Stimulated activated CD8-positive, alpha-beta memory T cell treated with anti-CD3 and anti-CD28 coated beads, Interleukin-12 subunit alpha, Interleukin-12 subunit beta, amount 100 ng/mL, for 24 hours (primary cell): ENCODE results near the gene NLRC5.

Experiments
- DNase-seq: peaks from one replicate; pipeline ENCODE4 v3.0.0-alpha.2; 2020; ENCODE audit errors: extremely low read depth

NLRC5 gene, protein sequence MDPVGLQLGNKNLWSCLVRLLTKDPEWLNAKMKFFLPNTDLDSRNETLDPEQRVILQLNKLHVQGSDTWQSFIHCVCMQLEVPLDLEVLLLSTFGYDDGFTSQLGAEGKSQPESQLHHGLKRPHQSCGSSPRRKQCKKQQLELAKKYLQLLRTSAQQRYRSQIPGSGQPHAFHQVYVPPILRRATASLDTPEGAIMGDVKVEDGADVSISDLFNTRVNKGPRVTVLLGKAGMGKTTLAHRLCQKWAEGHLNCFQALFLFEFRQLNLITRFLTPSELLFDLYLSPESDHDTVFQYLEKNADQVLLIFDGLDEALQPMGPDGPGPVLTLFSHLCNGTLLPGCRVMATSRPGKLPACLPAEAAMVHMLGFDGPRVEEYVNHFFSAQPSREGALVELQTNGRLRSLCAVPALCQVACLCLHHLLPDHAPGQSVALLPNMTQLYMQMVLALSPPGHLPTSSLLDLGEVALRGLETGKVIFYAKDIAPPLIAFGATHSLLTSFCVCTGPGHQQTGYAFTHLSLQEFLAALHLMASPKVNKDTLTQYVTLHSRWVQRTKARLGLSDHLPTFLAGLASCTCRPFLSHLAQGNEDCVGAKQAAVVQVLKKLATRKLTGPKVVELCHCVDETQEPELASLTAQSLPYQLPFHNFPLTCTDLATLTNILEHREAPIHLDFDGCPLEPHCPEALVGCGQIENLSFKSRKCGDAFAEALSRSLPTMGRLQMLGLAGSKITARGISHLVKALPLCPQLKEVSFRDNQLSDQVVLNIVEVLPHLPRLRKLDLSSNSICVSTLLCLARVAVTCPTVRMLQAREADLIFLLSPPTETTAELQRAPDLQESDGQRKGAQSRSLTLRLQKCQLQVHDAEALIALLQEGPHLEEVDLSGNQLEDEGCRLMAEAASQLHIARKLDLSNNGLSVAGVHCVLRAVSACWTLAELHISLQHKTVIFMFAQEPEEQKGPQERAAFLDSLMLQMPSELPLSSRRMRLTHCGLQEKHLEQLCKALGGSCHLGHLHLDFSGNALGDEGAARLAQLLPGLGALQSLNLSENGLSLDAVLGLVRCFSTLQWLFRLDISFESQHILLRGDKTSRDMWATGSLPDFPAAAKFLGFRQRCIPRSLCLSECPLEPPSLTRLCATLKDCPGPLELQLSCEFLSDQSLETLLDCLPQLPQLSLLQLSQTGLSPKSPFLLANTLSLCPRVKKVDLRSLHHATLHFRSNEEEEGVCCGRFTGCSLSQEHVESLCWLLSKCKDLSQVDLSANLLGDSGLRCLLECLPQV (N-terminal part only)

DNA sequence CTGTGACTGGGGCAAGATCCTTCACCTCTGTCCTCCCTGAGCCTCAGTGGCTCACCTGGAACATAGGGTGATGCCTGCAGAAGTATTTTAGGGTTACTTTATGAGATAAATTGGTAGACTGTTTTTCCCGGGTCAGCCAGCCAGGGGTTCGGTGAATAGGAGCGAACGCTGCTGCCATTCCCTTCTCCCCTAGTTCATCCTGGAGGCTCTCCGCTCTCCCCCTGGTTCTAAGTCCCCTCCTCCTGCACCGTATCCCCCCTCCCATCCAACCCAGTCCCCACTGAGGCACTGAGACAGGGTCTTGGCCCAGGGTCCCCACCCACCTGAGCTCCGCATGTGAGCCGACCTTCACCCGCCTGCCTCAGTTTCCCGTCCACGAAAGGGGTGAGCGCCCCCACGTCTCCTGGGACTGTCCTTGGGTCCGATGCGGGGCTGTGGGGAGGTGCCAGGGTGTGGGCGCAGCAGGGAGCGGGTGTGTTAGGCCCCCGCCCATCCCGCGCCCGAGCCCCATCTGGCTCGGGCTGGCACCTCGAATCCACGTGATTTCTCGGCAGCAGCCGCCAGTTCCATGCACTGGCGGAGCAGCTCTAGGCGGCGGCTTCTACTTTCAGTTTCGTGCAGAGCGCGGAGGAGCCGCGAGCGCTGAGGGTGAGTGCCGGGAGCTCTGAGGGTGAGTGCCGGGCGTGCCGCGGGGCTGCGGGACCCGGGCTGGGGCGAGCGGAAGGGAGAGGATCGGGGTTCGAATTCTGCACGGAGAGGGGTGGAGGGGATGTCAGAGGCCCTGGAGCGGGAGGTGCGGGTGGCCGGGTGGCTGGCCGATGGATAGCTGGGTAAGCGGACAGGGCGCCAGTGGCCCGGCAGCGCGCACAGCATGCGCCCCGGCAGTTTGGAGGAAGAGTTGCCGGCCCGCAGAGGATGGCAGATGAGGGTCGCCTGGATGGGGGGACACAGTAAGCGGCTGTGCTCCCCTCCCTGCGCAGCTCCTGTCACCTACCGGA lies at the start of gene NLRC5:
Gene NLRC5, plus strand, starts transcription at position 610 of the 998 bp plus-strand sequence. CDS start 31,156 bp downstream, outside the sequence.
- peak; percentile 80 for DNase-seq

DNA sequence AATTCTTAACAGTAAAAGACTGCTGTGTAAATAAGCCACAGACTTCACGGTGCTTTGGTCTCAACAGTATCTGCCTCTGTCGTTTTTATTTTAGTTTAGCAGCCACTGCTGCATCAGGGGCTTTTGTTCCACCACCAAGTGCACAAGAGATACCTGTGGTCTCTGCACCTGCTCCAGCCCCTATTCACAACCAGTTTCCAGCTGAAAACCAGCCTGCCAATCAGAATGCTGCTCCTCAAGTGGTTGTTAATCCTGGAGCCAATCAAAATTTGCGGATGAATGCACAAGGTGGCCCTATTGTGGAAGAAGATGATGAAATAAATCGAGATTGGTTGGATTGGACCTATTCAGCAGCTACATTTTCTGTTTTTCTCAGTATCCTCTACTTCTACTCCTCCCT lies 49.6 kb upstream of the NLRC5 start:
- no peak for DNase-seq

DNA sequence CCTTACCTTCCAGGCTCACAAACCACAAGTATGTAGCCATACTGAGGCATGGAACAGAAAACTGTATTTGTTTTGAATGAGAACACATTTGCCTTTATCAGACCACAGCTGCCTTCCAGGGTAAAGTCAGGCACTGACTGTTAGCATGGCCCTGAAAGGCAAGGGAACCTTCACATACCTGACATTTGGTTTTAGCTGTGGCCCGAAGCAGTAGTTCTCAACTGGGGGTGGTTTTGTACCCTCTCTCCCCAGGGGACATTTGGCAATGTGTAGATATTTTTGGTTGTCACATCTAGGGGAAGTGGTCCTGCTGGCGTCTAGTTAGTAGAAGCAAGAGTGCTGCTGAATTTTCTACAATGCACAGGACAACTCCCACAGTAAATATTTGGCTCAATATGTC lies 48.3 kb upstream of the NLRC5 start:
- no peak for DNase-seq

DNA sequence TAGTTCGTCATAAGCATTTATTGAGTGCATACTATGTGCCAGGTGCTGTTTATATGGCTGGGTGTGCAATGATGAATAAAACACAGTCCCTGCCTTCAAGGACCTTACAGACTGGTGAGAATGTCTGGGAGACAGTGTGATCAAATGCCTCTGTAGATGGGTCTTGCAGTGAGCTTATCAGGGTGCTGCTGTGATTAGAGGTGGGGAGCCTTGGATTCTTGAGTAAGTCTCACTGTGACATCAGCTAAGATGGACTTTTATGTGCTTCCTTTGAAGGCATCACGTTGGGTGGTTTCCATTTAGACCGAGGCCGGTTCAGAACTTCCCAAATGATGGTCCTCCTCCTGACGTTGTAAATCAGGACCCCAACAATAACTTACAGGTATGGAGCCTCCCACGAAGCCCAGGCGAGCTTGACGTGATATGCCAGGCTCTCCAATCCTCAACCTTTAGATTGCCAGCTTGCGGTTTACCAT lies 47.5 kb upstream of the NLRC5 start:
- DNase-seq, result no peak

DNA sequence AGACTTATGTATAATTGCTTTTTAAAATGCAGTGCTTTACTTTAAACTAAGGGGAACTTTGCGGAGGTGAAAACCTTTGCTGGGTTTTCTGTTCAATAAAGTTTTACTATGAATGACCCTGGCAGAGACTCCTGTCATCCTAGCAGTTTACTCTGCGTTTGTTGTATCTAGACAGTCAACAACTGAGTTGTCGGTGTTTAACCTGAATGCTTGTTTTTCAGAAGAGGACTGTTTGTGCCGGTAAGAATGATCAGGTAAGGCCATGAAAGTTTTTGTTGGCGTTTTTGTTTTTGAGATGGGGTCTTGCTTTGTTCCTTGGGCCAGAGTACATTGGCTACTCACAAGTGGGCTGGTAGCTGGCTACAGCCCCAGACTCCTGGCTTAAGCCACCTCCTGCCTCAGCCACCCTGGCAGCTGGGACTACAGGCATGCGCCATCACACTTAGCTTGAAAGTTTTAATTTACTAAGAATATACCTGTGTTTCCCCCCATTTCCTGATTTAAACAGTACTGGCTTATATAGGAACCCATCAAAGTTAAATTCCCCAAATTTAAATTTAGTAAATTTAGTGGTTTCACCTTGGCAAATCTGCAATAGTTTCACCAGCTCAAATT lies 45.5 kb upstream of the NLRC5 start:
- DNase-seq, result no peak

DNA sequence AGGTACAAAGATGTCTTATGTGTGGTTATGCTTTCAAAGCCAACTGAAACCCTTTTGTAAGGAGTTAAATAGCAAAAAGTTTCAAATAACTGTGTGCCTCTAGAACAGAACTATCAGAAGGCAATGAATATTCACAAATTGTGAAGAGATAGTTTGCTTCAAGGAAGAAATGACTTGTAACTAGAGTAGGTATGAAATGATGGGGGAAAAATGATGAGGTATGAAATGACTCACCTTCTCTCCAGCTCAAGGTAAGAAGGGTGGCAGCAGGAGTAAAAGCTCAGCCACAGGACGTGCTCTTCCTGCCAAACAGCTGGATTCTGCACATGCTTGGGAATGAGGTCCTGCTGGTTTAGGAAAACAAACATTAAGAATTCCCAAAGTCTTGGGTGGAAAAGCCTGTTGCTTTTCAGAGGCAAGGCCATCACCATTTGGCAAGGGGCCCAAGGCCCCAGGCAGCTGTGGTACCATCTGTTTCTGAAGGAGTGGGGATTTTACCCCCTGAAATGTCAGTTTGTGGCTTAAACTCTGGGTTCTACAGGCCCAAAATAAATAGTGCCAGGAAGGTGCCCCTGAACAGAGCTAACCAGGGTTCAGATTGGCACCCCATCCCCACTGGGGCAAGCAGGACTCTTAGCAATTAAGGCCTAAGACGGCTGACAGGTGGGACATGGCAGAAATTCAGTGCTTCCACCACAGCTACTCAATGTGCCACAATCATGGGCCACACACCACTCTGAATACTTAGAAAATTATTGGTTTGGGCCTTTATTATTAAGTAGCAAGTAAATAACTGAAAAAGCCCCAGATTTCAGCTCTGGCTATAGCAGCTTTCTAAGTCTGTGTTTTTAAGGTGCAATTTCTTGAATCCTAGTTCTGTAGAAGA lies 44.2 kb upstream of the NLRC5 start:
- no peak for DNase-seq

DNA sequence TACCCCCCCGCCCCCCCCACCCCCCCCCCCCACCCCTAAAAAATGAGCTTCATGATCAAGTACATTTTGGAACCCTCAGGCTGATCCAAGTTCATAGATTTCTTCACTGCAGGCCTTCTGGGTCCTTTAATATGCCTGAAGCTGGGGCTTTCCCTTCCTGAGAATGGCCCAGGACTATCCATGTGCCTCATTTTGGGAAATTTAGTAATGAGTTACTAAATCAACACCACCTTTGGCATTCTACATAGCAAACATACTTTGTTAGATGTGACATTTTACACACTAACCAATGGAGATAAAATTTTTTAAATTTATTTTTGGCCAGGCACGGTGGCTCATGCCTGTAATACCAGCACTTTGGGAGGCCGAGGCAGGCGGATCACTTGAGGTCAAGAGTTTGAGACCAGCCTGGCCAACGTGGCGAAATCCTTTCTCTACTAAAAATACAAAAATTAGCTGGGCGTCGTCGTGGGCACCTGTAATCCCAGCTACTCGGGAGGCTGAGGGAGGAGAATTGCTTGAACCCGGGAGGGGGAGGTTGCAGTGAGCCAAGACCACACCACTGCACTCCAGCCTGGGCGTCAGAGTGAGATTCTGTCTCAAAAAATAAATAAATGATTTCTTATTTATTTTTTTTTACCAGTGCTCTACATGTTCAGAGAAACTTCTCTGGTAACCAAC lies 43.4 kb upstream of the NLRC5 start:
- no peak for DNase-seq

DNA sequence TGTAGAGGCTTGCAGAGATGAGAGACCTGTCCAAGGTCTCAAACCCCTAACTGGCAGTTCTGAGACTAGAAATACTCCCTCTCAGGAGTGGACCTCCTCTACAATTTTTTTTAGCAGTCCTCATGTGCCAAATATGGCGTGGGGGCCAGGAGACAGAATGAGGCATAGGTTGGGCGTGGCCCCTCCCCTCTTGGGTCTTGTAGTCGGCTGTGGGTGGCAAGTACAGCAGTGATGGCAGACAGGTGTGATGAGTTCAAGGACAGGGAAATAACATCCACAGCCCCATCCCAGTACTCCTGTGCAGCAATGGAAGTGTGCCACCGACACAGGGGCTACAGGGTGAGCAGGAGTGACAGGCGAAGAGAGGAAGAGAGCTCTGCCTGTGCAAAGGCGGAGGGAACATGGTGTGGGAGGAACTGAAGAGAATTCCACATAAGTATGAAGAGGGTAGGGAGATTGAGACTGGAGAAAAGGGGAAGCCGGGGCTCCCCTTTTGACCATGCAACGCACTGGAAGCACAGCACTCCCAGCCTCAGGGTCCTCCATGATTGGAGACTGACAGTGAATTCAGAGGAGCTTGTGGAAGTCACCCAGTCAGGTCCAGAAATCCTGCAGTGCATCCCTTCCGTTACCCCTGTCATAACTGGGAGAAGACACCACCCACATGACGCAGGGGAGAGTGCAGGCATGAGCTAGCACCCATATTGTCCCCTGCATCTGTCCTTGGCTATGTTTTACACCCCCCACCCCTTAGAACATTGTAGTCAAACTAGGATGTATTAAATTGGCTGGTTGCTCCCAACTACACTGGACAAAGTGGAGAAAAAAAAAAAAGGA lies 42.4 kb upstream of the NLRC5 start:
- DNase-seq, result no peak

DNA sequence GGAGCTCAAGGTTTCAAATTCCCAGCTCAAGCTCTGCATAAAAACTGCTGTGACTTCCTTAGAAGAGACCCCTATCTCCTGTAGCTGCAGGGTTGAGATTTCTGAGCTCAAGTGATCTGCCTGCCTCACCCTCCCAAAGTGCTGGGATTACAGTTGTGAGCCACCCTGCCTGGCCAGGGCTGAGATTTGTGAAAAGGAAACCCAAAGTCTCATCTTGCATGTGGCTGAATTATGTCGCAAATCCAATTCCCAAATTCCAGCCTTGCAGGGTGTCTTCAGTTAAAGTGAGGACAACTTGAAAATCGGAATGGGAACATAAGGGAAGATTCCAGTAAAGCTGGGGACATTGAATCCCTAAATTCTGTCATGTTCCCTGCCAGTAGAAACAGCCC lies 41.8 kb upstream of the NLRC5 start:
- DNase-seq, result no peak

DNA sequence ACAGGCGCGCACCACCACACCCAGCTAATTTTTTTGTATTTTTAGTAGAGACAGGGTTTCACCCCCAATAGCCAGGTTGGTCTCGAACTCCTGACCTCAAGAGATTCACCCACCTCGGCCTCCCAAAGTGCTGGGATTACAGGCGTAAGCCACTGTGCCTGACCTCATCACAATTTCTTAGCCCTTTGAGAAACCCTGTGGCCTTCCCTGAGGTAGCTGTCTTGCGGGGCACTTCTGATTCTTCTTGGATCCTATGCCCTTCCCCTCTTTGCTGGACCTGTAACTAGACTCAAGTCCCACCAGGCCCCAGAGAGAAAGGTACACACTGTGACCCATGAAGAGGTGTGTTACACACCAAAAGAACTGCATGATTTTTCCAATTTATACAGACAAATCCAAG lies 41.1 kb upstream of the NLRC5 start:
- DNase-seq, result no peak

DNA sequence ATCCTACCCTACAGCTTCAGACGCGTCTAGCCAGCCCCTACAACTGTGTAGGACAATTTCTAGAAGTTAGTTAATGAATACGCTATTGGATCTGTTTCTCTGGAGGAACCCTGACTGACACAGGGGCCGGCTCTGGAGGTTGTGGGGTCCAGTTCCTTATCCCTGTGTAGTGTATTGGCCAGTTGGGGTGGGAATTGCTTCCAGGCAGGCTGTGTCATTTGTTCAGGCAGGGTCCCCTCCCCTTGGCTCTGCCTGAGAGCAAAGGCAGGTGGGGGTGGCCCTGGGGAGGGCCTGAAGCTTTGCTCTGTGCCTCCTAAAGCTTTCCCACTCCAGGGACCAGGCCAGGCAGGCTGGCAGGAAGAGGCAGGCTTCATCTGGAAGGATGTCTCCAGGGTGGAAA lies 39.3 kb upstream of the NLRC5 start:
- DNase-seq, result no peak

DNA sequence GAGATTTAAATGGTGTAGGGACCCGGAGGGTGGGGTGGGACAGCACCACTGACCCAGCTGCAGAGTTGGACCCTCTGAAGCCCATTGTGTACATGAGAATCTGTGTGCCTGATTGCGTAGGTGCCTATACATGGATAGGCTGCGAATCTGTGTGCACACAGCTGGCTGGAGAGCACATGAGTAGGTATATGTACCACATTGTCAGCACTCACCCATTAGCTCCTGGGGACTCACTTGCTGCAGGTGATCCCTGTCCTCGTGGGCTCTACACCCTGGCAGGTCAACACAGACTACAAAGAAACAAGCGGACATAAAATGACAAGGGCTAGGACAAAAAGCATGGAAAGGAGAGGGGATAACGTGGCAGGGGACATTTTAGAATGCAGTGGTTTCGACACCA lies 38.9 kb upstream of the NLRC5 start:
- no peak for DNase-seq

DNA sequence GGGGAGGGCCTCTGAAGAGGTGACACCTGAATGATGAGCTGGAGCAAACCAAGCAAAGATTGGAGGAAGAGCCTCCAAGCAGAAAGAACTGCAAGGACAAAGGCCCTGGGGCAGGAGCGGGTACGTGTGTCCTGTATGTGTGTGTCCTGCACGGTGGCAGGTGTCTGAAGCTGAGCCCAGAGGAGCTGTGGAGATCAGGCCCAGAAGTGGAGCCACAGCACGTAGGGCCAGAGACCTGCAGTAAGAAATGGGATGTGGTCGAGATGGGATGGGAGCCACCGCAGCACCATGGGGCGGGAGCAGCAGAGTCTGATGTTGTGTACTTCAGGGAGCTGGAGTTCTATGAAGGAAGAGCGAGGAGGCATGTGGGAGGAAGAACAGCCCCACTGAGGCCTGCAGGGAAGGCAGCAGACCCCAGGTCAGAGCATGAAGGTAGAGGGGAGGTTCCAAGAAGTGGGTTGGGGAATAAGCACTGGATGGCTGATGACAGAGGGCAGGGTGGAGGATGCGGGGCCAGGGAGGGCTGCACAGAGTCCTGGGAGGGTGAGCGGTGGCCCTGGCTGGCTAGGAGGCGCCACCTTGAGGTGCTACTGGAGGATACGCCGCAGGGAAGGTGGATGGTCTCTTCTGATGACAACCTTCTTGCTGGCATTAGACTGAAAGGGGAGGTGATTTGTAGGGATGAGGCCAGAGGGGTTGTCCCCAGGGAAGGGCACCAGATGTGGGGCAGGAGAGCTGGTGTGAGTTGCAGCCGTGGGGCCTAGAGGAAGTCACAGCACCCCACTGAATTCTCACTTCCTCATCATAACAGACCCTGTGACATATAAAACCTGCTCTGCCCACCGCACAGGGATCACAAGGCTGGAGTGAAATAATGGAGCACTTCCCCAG lies 38.2 kb upstream of the NLRC5 start:
- DNase-seq, result no peak

DNA sequence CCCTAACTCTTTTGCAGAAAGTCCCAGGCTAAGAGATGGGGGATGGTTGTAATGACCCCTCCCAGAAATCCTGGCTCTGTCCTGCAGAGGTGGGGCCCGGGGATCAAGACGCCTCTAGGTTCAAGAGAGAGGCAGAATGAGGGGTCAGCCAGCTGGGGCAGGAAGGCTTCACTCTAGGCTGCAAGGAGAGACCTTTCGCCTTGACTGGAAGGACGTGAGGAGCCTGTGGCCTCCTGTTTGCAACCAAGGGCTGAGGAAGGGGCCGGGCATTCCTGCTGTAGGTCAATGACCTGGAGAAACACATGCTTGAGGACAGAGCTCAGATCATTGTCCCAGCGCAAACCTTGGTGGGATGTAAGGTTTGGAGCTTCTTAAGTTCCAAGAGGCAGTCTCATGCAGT lies 36.4 kb upstream of the NLRC5 start:
- no peak for DNase-seq

DNA sequence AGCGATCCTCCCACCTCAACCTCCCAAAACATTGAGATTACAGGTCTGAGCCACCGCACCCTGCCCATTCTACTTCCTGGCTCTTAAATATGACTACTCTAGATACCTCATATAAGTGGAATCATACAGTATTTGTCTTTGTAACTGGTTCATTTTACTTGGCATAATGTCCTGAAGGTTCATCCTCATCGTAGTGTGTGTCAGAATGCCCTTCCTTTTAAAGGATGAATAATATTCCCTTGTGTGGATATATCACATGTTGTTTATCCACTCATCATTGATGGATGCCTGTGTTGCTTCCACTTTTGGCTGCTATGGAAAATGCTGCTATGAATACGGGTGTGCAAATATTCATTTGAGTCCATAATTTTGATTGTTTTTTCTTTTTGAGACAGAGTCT lies 33.3 kb upstream of the NLRC5 start:
- DNase-seq, result no peak

DNA sequence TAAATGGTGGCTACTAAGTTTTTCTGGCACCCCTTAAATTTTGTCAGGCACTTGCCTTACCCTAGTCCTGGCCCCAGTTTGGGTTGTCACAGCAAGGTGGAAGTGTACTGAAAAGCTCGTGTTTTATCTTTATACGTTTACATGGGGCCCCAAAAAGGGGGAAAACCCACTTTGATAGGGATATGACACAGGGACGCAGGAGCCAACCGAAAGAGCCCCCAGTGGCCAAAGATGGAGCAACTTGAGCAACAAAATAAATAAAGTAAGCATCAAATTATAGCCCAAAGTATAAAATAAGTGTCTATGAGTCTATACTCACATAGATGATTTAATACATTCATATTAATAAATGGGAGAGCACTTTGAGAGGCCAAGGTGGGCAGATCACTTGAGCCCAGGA lies 32.6 kb upstream of the NLRC5 start:
- no peak for DNase-seq
